ENCODE measurements around the gene ARHGAP23. TPM values are rescaled to one million over a fixed set of nuclear protein-coding genes. Genes with fewer than 3 reads are reported as not detected.

Gene ARHGAP23
- total RNA-seq, 1 donor from 2014 or later, result 28.4 TPM

GRCh38 chr17:38417210-38417951 lies 10.9 kb upstream of the ARHGAP23 start:
- H3K4me3 ChIP-seq (ENCODE audit: low read depth, low read length), result no peak overlapping the region
- TF ChIP-seq, protein P1, sequence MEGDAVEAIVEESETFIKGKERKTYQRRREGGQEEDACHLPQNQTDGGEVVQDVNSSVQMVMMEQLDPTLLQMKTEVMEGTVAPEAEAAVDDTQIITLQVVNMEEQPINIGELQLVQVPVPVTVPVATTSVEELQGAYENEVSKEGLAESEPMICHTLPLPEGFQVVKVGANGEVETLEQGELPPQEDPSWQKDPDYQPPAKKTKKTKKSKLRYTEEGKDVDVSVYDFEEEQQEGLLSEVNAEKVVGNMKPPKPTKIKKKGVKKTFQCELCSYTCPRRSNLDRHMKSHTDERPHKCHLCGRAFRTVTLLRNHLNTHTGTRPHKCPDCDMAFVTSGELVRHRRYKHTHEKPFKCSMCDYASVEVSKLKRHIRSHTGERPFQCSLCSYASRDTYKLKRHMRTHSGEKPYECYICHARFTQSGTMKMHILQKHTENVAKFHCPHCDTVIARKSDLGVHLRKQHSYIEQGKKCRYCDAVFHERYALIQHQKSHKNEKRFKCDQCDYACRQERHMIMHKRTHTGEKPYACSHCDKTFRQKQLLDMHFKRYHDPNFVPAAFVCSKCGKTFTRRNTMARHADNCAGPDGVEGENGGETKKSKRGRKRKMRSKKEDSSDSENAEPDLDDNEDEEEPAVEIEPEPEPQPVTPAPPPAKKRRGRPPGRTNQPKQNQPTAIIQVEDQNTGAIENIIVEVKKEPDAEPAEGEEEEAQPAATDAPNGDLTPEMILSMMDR (conservative IDR thresholded peaks at IDR 0.05; ENCODE audit: low read depth, low read length), result no peak
- DNase-seq (ENCODE audit: low read depth), result no peak

DNA sequence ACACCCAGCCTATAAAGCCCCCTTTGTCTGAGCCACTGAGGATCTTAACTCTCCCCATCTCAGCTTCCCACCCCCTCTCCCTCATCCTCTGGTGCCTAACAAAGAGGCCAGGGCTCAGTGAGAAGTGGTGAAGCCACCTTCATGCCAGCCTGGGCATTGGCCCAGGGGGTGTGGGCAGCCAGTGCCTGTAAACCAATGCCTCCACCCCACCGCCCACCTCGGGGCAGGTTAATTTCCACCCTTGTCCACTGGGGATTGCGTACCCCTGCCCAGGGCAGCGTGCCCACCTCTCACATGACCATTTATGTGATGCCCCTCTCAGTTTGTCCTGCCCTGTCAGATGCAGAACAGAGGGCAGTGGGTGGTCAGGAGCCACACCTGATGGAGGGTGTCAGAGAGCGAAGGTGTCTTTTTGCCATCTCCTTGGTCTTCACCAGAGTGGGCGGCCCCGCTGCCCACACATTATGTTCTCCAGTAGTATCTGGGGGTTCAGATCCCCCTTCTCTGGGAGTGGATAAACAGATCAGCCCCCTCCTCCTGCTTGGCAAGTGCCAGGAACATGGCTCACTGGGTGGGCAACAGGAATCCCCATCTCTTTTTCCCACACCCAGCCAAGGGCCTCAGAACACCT lies 10.1 kb upstream of the ARHGAP23 start:
- TF ChIP-seq, protein P1 (conservative IDR thresholded peaks at IDR 0.05; ENCODE audit: low read depth, low read length), result no peak
- no peak for DNase-seq (ENCODE audit: low read depth)
- no peak overlapping the region for H3K4me3 ChIP-seq (ENCODE audit: low read depth, low read length)

DNA sequence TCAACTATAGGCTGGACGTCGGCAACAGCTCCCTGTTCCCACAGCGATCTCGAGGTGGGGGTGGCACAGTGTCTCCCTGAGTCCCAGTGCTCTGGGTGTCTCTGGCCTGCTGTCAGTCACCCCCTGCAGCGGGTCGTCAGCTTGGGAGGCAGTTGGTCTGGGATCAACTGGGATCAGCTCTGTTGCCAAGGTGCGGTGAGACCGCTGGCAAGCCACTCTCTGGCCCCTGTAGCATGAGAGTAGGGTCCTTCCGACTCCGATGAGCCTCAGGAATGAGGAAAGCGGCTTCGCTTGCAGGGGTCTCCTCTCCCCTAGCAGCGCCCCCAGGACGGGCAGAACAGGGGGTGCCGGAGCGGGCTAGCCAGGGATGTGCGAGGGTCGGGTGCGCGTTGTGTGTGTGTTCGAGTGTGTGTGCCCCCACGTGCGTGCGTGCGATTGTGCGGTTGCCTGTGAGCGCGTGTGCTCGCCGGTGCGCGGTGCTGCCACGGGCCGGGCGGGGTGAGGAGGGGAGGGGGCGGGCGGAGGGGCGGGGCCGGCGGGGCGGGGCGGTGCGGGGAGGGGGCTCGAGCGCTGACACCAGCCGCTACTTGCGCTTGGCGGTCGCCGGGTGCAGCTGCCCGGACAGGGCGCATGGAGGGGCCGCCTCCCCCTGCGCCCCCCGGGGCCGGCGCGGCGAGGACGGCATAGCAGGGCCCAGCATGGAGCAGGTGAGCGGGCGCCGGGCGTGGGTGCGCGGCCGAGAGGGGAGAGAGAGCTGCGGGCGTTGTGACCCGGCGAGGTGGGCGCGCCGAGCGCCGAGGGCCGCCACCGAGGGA lies 9.4 kb upstream of the ARHGAP23 start:
- TF ChIP-seq, protein P1 (conservative IDR thresholded peaks at IDR 0.05; ENCODE audit: low read depth, low read length), result no peak
- no peak overlapping the region for H3K4me3 ChIP-seq (ENCODE audit: low read depth, low read length)
- DNase-seq (ENCODE audit: low read depth), result no peak

- no peak overlapping the region for H3K4me3 ChIP-seq (ENCODE audit: low read depth, low read length)
These were observed 8.7 kb upstream of the ARHGAP23 start for GRCh38 chr17:38419508-38419981.

DNA sequence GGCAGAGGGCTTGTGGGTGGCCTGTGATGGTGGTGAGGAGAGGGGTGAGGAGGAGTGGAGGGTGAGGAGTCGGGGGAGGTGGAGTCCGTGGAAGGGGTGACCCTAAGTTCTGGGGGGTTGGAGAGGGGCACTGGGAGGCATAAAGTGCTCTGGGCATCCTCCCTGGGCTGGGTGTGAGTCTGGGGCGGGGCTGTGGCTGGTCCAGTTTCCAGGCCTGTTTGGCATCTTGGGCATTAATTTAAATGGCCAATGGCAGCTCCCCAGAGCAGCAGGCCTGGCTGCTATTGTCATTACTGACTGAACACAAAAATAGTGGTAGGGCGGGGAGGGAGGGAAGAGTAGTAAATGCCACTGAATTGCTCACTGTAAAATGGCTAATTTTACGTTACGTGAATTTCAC lies 7.7 kb upstream of the ARHGAP23 start:
- TF ChIP-seq, protein P1 (conservative IDR thresholded peaks at IDR 0.05; ENCODE audit: low read depth, low read length), result no peak
- no peak overlapping the region for H3K4me3 ChIP-seq (ENCODE audit: low read depth, low read length)
- no peak for DNase-seq (ENCODE audit: low read depth)

More at GRCh38 chr17:38419508-38419981, 8.7 kb upstream of the ARHGAP23 start:
- TF ChIP-seq, protein P1 (conservative IDR thresholded peaks at IDR 0.05; ENCODE audit: low read depth, low read length), result no peak
- no peak for DNase-seq (ENCODE audit: low read depth)

- TF ChIP-seq, protein P1 (conservative IDR thresholded peaks at IDR 0.05; ENCODE audit: low read depth, low read length), result no peak
- no peak overlapping the region for H3K4me3 ChIP-seq (ENCODE audit: low read depth, low read length)
- DNase-seq (ENCODE audit: low read depth), result no peak
These were observed 7.0 kb upstream of the ARHGAP23 start for GRCh38 chr17:38421171-38421841.
